ENCODE data around the gene CDCA8.

GRCh38 chr1:37680933-37681332, 11.4 kb upstream of the CDCA8 start:
- TF ChIP-seq CTCF (IDR thresholded peaks at IDR 0.05; ENCODE audit: insufficient read depth, low read length) (no peak), POLR2AphosphoS5 (IDR thresholded peaks at IDR 0.05; ENCODE audit: low read depth) (no peak), REST (IDR thresholded peaks at IDR 0.05; ENCODE audit: insufficient replicate concordance, low read depth) (no peak)

Measured in HL-60 (cell line).